Hepatocyte (in vitro differentiated cells): Measurements from ENCODE around the gene APAF1.

Experiments used
- EZH2 ChIP-seq: fragments of 200-600 bp; sonication (generic); IDR thresholded peaks from 2 replicates; pipeline ENCODE4 v1.6.1; 2016; ENCODE audit warnings: antibody characterized with exemption, mild to moderate bottlenecking, borderline replicate concordance
- TF ChIP-seq, protein P1 (sequence below): fragments of 200-600 bp; sonication (generic); IDR thresholded peaks from 2 replicates; pipeline ENCODE4 v1.5.1; 2016; ENCODE audit warnings: antibody characterized with exemption, mild to moderate bottlenecking; ENCODE audit not compliant: poor library complexity

DNA sequence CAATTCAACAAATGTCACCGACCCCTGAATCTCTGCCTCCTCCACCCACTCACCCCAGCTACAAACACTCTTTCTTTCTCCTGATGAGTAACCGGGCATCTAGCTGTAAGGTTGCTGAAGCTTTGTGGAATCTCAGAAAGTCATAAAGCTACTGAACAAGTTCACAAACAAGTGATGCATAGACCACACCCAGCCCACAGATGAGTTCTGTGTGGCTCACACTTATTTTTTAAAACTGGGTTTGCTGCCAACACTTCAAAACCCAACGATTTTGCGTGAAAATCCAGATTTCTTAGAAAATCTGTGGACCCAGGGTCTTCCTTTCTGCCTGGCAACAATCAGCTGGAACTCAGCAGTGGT lies 96.1 kb downstream of the APAF1 start:
- TF ChIP-seq, protein P1, sequence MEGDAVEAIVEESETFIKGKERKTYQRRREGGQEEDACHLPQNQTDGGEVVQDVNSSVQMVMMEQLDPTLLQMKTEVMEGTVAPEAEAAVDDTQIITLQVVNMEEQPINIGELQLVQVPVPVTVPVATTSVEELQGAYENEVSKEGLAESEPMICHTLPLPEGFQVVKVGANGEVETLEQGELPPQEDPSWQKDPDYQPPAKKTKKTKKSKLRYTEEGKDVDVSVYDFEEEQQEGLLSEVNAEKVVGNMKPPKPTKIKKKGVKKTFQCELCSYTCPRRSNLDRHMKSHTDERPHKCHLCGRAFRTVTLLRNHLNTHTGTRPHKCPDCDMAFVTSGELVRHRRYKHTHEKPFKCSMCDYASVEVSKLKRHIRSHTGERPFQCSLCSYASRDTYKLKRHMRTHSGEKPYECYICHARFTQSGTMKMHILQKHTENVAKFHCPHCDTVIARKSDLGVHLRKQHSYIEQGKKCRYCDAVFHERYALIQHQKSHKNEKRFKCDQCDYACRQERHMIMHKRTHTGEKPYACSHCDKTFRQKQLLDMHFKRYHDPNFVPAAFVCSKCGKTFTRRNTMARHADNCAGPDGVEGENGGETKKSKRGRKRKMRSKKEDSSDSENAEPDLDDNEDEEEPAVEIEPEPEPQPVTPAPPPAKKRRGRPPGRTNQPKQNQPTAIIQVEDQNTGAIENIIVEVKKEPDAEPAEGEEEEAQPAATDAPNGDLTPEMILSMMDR: no peak
- TF ChIP-seq EZH2: no peak
